Neural progenitor cell (in vitro differentiated cells): Measurements from ENCODE around the gene CCT8.
"Not testable (repeated sequence)": the region's sequence is repeated elsewhere in the genome, so short reads cannot be mapped to it uniquely, and the experiment has no call there.

Experiments used
- EZH2 ChIP-seq: fragments of 200-600 bp; sonication (generic); IDR thresholded peaks from 2 replicates; pipeline ENCODE4 v1.6.1; 2017; ENCODE audit warnings: antibody characterized with exemption, mild to moderate bottlenecking, moderate library complexity
- TF ChIP-seq, protein P1 (sequence below): fragments of 200-600 bp; sonication (generic); IDR thresholded peaks from 2 replicates; pipeline ENCODE4 v1.5.1; 2017; ENCODE audit warnings: antibody characterized with exemption, mild to moderate bottlenecking

DNA sequence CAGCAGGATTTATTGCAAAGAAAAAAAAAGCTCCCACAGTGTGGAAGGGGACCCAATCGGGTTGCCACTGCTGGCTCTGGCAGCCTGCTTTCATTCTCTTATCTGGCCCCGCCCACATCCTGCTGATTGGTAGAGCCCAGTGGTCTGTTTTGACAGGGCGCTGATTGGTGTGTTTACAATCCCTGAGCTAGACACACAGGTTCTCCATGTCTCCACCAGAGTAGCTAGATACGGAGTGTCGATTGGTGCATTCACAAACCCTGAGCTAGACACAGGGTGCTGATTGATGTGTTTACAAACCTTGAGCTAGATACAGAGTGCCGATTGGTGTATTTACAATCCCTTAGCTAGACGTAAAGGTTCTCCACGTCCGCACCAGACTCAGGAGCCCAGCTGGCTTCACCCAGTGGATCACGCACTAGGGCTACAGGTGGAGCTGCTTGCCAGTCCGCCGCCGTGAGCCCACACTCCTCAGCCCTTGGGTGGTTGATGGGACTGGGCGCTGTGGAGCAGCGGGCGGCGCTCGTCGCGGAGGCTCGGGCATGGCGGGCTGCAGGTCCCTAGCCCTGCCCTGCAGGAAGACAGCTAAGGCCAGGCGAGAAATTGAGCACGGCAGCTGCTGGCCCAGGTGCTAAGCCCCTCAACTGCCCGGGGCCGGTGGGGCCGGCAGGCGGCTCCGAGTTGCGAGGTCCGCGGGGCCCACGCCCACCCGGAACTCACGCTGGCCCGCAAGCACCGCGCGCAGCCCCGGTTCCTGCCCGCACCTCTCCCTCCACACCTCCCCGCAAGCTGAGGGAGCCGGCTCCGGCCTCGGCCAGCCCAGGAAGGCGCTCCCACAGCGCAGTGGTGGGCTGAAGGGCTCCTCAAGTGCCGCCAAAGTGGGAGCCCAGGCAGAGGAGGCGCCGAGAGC, 3.5 kb upstream of the CCT8 start:
- TF ChIP-seq, protein P1, sequence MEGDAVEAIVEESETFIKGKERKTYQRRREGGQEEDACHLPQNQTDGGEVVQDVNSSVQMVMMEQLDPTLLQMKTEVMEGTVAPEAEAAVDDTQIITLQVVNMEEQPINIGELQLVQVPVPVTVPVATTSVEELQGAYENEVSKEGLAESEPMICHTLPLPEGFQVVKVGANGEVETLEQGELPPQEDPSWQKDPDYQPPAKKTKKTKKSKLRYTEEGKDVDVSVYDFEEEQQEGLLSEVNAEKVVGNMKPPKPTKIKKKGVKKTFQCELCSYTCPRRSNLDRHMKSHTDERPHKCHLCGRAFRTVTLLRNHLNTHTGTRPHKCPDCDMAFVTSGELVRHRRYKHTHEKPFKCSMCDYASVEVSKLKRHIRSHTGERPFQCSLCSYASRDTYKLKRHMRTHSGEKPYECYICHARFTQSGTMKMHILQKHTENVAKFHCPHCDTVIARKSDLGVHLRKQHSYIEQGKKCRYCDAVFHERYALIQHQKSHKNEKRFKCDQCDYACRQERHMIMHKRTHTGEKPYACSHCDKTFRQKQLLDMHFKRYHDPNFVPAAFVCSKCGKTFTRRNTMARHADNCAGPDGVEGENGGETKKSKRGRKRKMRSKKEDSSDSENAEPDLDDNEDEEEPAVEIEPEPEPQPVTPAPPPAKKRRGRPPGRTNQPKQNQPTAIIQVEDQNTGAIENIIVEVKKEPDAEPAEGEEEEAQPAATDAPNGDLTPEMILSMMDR: not testable (repeated sequence)
- TF ChIP-seq EZH2: not testable (repeated sequence)
